GM21447 (cell line): ENCODE data around the gene MAGEA2.
"Not testable (repeated sequence)": the region's sequence is repeated elsewhere in the genome, so short reads cannot be mapped to it uniquely, and the experiment has no call there.

Experiments used
- ATAC-seq: cut with Tn5 transposase; IDR thresholded peaks from one replicate; pipeline ENCODE4 v1.9.1; 2021; ENCODE audit not compliant: unreplicated experiment

The MAGEA2 gene

GRCh38 chrX:152753686-152754650 is at the start of gene MAGEA2:
TSS of gene MAGEA2 (minus strand) at chrX:152753842. CDS start at chrX:152751363, 2,479 bp downstream.
- ATAC-seq = not testable (repeated sequence)

GRCh38 chrX:152798945-152799344 is 45.3 kb upstream of the MAGEA2 start:
- ATAC-seq = no peak

DNA sequence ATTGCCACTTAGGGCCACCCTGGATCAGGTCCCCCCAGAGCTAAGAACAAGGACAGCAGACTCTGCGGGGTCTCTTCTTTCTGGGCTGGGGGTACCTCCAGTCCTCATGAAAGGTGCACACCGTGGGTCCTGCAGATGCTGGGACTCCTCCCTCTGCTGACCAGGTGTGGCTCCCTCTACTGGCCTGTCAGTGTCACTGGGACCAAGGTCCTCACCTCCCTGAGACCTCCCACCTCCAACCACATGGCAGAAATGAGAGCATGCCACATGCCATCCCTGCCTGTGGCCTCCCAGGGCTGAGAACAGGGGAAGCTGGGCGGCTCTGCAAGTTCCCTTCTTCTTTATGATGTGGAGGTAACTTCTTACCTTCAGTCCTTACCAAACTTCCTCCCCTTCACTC is 33.4 kb upstream of the MAGEA2 start:
- ATAC-seq = not testable (repeated sequence)

DNA sequence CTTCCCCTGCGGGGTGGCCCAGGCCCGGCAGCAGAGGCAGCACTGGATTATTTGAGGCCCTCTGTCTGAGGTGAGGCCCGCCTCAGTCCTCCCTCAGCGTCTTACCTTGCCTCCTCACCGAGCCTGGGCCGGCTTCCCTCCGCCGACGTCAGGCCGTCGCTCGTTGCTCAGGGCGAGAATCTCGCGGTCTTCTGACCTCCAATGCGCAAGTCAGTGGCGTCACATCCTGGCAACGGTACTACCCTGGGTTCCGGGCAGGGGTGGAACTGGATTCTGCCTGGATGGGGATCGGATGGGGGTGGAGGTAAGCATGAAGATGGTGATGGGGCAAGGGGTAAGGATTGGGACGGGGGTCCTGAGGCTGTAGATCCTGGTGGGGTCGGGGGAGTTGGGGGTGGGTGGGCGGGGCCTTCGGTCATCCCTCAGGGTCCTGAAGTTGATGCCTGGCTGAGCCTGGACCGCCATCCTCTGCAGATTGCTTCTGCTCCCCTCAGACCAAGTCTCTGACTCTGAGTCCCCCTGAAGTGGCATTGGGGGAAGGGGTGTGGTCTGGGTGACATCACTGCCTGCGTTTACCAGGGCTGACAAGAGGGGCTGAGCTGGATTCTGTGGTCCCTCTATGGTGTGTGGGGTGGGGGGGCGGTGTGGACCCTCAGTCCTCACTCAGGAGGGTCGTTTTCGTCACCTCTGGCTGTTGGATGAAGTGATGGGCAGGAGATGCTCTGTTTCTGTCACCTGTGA is 16.1 kb upstream of the MAGEA2 start, which contains the start of gene MAGEA6:
TSS of gene MAGEA6 (minus strand) at position 141 of the 741 bp plus-strand sequence. CDS start 2,039 bp downstream, outside the sequence.
- ATAC-seq = not testable (repeated sequence)

DNA sequence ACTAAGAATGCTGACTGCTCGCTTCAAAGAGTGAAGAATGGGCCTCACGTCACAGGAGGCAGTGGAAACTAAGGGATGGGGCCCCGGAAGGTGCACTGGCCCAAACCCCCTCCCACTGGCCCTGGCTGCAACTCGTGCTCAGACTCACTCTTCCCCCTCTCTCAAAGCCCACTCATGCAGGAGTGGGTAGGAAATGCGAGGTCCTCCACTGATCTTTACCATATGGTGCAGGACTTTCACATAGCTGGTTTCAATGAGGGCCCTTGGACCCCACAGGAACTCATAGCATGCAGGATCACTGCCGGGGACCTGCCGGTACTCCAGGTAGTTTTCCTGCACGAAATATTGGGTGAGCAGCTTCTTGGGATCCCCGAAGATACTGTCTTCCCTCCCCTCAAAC is 12.9 kb upstream of the MAGEA2 start:
- not testable (repeated sequence) for ATAC-seq

DNA sequence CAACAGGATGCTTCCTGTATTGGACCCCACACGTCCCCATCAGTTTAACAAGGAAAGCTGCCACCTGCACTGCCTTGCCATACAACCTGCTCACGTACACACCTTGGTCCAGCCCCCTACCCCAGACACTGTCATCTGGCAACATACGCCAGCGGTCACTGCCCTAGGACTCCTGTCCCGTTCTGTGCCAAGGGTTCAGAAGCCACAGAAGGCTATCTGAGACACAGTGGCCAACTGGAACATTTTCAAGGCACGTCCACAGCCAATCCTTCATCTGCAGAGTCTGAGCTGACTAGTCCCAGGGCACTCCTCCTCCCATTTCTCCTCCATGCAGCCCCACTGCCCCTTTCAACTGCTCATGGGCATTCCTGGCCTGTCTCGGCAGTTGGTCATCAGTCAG is 7.9 kb upstream of the MAGEA2 start:
- ATAC-seq = not testable (repeated sequence)

DNA sequence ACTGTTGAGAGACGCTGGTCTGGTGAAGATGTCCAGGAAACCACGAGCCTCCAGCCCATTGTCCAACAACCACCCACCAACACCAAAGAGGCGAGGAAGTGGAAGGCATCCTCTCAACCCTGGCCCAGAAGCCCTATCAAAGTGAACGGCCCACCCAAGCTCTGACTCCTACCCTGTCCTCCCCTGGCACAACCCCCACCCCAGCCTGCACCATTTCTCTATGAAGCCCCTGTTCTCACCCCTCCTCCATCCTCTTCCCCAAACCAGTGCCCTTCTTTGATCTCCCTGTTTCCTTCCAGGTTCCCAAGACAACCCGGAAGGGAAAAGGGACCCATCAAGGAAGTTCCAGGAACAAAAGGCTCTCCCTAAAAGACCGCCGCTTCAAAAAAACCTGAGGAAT is 5.9 kb upstream of the MAGEA2 start:
- ATAC-seq = not testable (repeated sequence)

- ATAC-seq = not testable (repeated sequence)
These were observed 5.3 kb upstream of the MAGEA2 start, which contains the start of gene CSAG3 for GRCh38 chrX:152758918-152759317. TSS of gene CSAG3 (plus strand) at chrX:152759218.

DNA sequence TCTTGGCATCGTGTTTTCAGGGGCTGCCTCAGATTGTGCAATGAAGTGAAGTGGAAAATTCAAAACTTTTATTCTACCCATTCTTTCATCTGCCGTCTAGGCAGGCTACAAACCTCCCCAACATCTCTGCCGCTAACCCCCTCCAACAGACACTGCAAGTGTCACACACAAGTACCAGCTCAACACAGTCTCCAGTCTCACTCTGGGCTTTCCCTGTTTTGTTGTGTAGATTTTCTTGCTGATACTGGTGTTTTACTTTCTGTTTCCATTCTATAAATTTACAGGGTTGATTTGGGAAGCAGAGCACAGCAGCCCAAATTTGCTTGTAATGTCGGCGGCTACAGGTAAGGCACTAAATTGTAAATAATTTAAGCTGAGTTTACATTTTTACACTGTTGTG is 1.2 kb upstream of the MAGEA2 start:
- not testable (repeated sequence) for ATAC-seq

- no peak for ATAC-seq
These were observed 15.1 kb downstream of the MAGEA2 start for GRCh38 chrX:152738560-152738959.

- ATAC-seq = not testable (repeated sequence)
These were observed 17.1 kb downstream of the MAGEA2 start for GRCh38 chrX:152736528-152736927.

GRCh38 chrX:152735860-152736511 is 17.7 kb downstream of the MAGEA2 start:
- no peak for ATAC-seq

DNA sequence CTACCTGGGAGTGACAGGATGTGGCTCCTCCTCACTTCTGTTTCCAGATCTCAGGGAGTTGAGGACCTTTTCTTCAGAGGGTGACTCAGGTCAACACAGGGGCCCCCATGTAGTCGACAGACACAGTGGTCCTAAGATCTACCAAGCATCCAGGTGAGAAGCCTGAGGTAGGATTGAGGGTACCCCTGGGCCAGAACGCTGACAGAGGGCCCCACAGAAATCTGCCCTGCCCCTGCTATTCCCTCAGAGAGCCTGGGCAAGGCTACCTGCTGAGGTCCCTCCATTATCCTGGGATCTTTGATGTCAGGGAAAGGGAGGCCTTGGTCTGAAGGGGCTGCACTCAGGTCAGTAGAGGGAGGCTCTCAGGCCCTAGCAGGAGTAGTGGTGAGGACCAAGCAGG is 18.5 kb downstream of the MAGEA2 start:
- ATAC-seq = no peak

GRCh38 chrX:152734143-152734858 is 19.3 kb downstream of the MAGEA2 start:
- not testable (repeated sequence) for ATAC-seq

GRCh38 chrX:152733261-152733975 is 20.2 kb downstream of the MAGEA2 start, which contains the start of the genes CSAG1 and MAGEA12:
TSS of gene CSAG1 (minus strand) at chrX:152733721. CDS start at chrX:152732460, 1,261 bp downstream.
TSS of gene MAGEA12 (plus strand) at chrX:152733757. CDS start at chrX:152736162, 2,405 bp downstream.
- no peak for ATAC-seq

GRCh38 chrX:152725409-152725808 is 28.2 kb downstream of the MAGEA2 start:
- ATAC-seq = no peak

- not testable (repeated sequence) for ATAC-seq
These were observed 39.5 kb downstream of the MAGEA2 start, which contains the start of gene MAGEA2B for GRCh38 chrX:152713815-152714787. TSS of gene MAGEA2B (plus strand) at chrX:152714628. CDS start at chrX:152717107, 2,479 bp downstream.

- ATAC-seq = not testable (repeated sequence)
These were observed 40.4 kb downstream of the MAGEA2 start for GRCh38 chrX:152713195-152713594.
